Measurements from ENCODE around the gene PDGFB.

DNA sequence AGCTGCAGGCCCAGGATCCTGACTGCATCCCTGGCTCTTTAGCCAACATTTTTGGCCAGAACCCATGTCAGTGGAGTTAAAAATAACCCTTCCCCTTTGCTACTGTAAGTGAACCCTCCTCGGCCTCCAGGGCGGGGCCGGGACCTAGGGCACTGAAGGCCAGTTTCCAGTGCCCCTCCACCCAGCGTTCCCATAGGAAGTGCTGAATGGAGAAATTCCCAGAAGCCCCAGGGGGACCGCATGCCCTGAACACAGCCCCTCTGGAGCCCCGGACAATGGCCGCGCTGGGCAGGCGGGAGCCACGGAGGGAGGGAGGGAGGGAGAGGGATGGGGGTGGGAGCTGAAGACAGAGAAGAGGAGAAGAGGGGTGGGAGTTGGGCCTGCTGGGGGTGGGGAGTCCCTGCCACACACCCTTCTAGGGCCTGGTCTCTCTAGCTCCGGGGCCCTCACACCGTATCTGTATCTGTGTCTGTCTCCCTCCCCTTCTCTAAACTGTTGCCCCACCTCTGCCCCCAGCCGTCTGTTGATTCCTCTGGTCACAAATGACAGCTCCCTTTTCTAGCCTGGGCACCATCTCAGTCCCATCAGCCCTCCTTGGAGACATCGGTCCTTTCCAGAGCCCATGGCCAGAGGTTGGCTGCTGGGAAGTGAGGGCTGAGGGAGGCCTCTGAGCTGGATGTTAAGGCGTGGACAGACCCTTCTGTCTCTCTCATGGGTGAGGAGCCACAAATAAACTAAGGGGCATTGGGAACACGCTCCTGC, 10.9 kb downstream of the PDGFB start:
- TF ChIP-seq, protein P1, sequence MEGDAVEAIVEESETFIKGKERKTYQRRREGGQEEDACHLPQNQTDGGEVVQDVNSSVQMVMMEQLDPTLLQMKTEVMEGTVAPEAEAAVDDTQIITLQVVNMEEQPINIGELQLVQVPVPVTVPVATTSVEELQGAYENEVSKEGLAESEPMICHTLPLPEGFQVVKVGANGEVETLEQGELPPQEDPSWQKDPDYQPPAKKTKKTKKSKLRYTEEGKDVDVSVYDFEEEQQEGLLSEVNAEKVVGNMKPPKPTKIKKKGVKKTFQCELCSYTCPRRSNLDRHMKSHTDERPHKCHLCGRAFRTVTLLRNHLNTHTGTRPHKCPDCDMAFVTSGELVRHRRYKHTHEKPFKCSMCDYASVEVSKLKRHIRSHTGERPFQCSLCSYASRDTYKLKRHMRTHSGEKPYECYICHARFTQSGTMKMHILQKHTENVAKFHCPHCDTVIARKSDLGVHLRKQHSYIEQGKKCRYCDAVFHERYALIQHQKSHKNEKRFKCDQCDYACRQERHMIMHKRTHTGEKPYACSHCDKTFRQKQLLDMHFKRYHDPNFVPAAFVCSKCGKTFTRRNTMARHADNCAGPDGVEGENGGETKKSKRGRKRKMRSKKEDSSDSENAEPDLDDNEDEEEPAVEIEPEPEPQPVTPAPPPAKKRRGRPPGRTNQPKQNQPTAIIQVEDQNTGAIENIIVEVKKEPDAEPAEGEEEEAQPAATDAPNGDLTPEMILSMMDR (IDR thresholded peaks at IDR 0.05; ENCODE audit: insufficient read depth, low read length), result no peak
- TF ChIP-seq, protein P2, sequence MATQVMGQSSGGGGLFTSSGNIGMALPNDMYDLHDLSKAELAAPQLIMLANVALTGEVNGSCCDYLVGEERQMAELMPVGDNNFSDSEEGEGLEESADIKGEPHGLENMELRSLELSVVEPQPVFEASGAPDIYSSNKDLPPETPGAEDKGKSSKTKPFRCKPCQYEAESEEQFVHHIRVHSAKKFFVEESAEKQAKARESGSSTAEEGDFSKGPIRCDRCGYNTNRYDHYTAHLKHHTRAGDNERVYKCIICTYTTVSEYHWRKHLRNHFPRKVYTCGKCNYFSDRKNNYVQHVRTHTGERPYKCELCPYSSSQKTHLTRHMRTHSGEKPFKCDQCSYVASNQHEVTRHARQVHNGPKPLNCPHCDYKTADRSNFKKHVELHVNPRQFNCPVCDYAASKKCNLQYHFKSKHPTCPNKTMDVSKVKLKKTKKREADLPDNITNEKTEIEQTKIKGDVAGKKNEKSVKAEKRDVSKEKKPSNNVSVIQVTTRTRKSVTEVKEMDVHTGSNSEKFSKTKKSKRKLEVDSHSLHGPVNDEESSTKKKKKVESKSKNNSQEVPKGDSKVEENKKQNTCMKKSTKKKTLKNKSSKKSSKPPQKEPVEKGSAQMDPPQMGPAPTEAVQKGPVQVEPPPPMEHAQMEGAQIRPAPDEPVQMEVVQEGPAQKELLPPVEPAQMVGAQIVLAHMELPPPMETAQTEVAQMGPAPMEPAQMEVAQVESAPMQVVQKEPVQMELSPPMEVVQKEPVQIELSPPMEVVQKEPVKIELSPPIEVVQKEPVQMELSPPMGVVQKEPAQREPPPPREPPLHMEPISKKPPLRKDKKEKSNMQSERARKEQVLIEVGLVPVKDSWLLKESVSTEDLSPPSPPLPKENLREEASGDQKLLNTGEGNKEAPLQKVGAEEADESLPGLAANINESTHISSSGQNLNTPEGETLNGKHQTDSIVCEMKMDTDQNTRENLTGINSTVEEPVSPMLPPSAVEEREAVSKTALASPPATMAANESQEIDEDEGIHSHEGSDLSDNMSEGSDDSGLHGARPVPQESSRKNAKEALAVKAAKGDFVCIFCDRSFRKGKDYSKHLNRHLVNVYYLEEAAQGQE (IDR thresholded peaks at IDR 0.05; ENCODE audit: insufficient replicate concordance, low read depth), result no peak

All from HL-60 (cell line).